LNCaP clone FGC (cell line): ENCODE results near the gene TENM3.

Experiments used
- DNase-seq: peaks from one replicate; pipeline ENCODE4 v3.0.0-alpha.2; 2011; ENCODE audit warnings: low read depth
- H3K4me3 ChIP-seq: 2 replicates; pipeline ENCODE4 v1.5.1; 2011; ENCODE audit warnings: mild to moderate bottlenecking, low read depth, low read length, control low read depth
- CTCF ChIP-seq: IDR thresholded peaks from 2 replicates; pipeline ENCODE4 v1.5.1; 2012; ENCODE audit warnings: mild to moderate bottlenecking; ENCODE audit not compliant: control insufficient read depth, insufficient read depth; ENCODE audit errors: extremely low read depth

Gene TENM3

GRCh38 chr4:182562350-182562749 lies 319.1 kb downstream of the TENM3 start:
- DNase-seq, result no peak
- no peak for TF ChIP-seq CTCF
- no peak overlapping the region for H3K4me3 ChIP-seq

DNA sequence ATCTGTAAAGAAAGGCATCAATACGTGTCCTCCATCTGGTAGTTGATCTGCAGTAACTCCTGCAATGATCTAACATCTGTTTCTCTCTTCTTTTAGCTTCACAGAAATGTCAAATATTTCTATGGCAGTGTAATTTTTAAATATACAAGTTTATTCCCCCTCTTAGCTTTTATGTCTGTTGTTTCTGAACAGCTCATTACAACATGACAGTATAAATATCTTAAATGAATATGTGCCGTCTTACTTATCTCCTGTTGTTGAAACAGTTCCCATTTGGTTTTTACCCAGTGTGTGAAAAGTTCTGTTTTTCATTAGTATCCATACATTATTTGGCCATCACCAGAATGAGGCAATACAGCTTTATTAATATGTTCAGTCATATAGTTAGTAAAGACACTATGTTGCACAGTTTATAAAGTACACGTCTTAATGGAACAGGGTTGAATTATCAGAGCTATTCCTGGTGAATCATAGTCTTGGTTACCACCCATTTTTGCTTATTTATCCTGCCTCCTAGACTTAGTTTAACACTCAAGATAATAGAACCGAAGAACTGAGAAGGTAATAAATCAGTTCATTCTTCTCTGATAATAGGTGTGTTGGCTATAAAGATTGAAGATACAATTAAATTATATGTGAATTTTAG lies 321.6 kb downstream of the TENM3 start:
- no peak for DNase-seq
- H3K4me3 ChIP-seq, result no peak overlapping the region
- TF ChIP-seq CTCF, result no peak

DNA sequence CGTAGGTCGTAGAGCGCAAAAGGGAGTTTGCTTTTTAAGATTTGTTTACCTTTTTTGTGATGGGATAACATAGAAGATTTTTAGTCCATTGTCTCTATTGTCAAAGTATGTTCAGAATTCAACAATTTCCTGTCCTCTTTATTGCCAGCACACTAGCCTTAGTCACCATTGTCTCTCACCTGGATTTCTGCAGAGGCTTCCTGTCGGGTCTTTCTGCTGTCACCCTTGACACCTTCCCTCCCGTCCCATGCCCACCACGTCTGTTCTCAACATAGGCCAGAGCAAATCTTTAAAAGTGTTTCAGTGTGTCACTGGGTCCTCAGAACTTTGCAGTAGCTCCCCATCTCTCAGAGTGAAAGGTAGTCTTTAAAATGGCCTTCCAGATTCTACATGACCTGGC lies 323.9 kb downstream of the TENM3 start:
- TF ChIP-seq CTCF, result no peak

GRCh38 chr4:182569561-182569960 lies 326.4 kb downstream of the TENM3 start:
- DNase-seq, result no peak
- TF ChIP-seq CTCF, result no peak
- no peak overlapping the region for H3K4me3 ChIP-seq

More for the DNA sequence above, 323.9 kb downstream of the TENM3 start:
- H3K4me3 ChIP-seq, result no peak overlapping the region
- no peak for DNase-seq

- H3K4me3 ChIP-seq, result no peak overlapping the region
- no peak for TF ChIP-seq CTCF
- no peak for DNase-seq
Observed at GRCh38 chr4:182574706-182575105, 331.5 kb downstream of the TENM3 start.

DNA sequence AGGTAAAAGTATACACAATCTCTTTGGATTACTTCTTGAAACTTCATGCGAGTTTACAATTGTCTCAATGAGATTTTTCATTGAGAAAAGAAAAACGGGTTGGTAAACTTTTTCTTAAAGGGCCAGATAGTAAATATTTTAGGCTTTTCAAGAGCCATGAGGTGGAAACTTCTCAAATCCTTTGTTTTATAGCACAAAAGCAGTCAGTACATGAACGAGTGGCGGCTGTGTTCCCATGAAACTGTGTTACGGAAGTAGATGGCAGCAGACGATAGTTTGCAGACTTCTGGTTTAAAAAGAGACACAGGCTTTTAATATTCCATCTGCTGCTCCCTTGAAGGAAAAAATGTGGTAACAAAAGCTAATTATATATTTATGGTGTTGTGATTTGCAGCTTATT lies 332.0 kb downstream of the TENM3 start:
- H3K4me3 ChIP-seq, result no peak overlapping the region
- DNase-seq, result no peak
- no peak for TF ChIP-seq CTCF

- DNase-seq, result no peak
- TF ChIP-seq CTCF, result no peak
- no peak overlapping the region for H3K4me3 ChIP-seq
Observed at GRCh38 chr4:182576601-182577289, 333.5 kb downstream of the TENM3 start.
